Neural cell (in vitro differentiated cells): ENCODE measurements around the gene LPAR1.

Source experiments
- CTCF ChIP-seq: fragments of 450-650 bp; IDR thresholded peaks from 2 replicates; pipeline ENCODE4 v1.5.1; 2014; ENCODE audit warnings: antibody characterized with exemption, mild to moderate bottlenecking, moderate library complexity; ENCODE audit not compliant: poor library complexity, severe bottlenecking
- EP300 ChIP-seq: fragments of 450-650 bp; conservative IDR thresholded peaks from 2 replicates; pipeline ENCODE4 v1.6.1; 2014; ENCODE audit warnings: antibody characterized with exemption, mild to moderate bottlenecking, moderate library complexity; ENCODE audit not compliant: poor library complexity, severe bottlenecking
- EZH2 ChIP-seq: fragments of 200-600, 300-800 bp; shearing (Covaris generic), sonication (generic); IDR thresholded peaks from 2 replicates; pipeline ENCODE4 v1.6.1; 2014; ENCODE audit warnings: antibody characterized with exemption, low read length, borderline replicate concordance, mild to moderate bottlenecking; ENCODE audit not compliant: insufficient read depth, poor library complexity, severe bottlenecking
- POLR2AphosphoS5 ChIP-seq: IDR thresholded peaks from 2 replicates; pipeline ENCODE4 v1.6.1; 2012
- RAD21 ChIP-seq: fragments of 450-650 bp; conservative IDR thresholded peaks from 2 replicates; pipeline ENCODE4 v1.6.1; 2014; ENCODE audit warnings: antibody characterized with exemption, mild to moderate bottlenecking, moderate library complexity
- TAF1 ChIP-seq: IDR thresholded peaks from 2 replicates; pipeline ENCODE4 v1.6.1; 2012; ENCODE audit warnings: low read depth
- TF ChIP-seq, protein P1 (sequence below): IDR thresholded peaks from 2 replicates; pipeline ENCODE4 v1.6.1; 2012; ENCODE audit warnings: borderline replicate concordance

DNA sequence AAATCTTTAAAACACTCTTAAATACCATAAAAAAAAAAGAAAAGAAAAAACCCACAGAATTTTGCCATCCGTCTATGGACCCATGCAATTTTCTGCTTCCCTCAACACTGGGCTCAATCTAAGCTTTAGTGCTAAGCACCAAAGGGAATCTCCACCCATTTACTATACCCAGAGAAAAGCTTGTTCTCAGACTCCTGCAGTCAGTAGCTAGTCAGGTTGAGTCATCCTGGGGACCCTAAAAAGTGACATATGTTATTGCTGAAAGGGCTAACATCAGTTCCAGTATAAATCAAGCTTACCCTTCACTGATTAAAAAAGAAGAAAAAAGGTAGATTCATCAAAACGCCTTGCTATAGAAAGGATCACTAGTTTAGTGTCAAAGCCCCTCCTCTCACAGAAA lies 192.1 kb downstream of the LPAR1 start:
- no peak for TF ChIP-seq TAF1
- TF ChIP-seq RAD21, result no peak
- no peak for TF ChIP-seq CTCF
- TF ChIP-seq POLR2AphosphoS5, result no peak
- TF ChIP-seq EP300, result no peak
- TF ChIP-seq EZH2, result no peak
- TF ChIP-seq, protein P1, sequence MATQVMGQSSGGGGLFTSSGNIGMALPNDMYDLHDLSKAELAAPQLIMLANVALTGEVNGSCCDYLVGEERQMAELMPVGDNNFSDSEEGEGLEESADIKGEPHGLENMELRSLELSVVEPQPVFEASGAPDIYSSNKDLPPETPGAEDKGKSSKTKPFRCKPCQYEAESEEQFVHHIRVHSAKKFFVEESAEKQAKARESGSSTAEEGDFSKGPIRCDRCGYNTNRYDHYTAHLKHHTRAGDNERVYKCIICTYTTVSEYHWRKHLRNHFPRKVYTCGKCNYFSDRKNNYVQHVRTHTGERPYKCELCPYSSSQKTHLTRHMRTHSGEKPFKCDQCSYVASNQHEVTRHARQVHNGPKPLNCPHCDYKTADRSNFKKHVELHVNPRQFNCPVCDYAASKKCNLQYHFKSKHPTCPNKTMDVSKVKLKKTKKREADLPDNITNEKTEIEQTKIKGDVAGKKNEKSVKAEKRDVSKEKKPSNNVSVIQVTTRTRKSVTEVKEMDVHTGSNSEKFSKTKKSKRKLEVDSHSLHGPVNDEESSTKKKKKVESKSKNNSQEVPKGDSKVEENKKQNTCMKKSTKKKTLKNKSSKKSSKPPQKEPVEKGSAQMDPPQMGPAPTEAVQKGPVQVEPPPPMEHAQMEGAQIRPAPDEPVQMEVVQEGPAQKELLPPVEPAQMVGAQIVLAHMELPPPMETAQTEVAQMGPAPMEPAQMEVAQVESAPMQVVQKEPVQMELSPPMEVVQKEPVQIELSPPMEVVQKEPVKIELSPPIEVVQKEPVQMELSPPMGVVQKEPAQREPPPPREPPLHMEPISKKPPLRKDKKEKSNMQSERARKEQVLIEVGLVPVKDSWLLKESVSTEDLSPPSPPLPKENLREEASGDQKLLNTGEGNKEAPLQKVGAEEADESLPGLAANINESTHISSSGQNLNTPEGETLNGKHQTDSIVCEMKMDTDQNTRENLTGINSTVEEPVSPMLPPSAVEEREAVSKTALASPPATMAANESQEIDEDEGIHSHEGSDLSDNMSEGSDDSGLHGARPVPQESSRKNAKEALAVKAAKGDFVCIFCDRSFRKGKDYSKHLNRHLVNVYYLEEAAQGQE, result no peak
